Suprapubic skin (tissue), 4 donors: ENCODE results near the gene SNX13.

Experiments
- POLR2A ChIP-seq, 2 donors: fragments of 450-650 bp; IDR thresholded peaks; one replicate each; pipeline ENCODE4 v1.6.1; 2017; ENCODE audit warnings: antibody characterized with exemption in 2 of 2, mild to moderate bottlenecking in 2 of 2, moderate library complexity in 2 of 2
- POLR2AphosphoS5 ChIP-seq, 3 donors: sonication (generic); formaldehyde crosslinking; IDR thresholded peaks; one replicate each; pipeline ENCODE4 v1.6.1; 2017; ENCODE audit warnings: antibody characterized with exemption in 3 of 3
- TF ChIP-seq, protein P1 (sequence below), 2 donors: fragments of 200-600 bp in 1 of 2; fragments of 450-650 bp in 1 of 2; sonication (generic) in 1 of 2; IDR thresholded peaks; one replicate each; pipeline ENCODE4 v1.5.1; 2016 to 2019; ENCODE audit warnings: antibody characterized with exemption in 2 of 2, mild to moderate bottlenecking in 1 of 2, moderate library complexity in 1 of 2

GRCh38 chr7:17928055-17928454, 12.2 kb downstream of the SNX13 start:
- TF ChIP-seq, protein P1, sequence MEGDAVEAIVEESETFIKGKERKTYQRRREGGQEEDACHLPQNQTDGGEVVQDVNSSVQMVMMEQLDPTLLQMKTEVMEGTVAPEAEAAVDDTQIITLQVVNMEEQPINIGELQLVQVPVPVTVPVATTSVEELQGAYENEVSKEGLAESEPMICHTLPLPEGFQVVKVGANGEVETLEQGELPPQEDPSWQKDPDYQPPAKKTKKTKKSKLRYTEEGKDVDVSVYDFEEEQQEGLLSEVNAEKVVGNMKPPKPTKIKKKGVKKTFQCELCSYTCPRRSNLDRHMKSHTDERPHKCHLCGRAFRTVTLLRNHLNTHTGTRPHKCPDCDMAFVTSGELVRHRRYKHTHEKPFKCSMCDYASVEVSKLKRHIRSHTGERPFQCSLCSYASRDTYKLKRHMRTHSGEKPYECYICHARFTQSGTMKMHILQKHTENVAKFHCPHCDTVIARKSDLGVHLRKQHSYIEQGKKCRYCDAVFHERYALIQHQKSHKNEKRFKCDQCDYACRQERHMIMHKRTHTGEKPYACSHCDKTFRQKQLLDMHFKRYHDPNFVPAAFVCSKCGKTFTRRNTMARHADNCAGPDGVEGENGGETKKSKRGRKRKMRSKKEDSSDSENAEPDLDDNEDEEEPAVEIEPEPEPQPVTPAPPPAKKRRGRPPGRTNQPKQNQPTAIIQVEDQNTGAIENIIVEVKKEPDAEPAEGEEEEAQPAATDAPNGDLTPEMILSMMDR (IDR thresholded peaks at IDR 0.05) = no peak
- TF ChIP-seq POLR2A (IDR thresholded peaks at IDR 0.05) = no peak
- TF ChIP-seq POLR2AphosphoS5 (IDR thresholded peaks at IDR 0.05) = no peak
